Left ventricle myocardium inferior (tissue), 1 donor: ENCODE data around the gene BTN2A1. TPM values are rescaled to one million over a fixed set of nuclear protein-coding genes. Genes with fewer than 3 reads are reported as not detected.
"Not testable (repeated sequence)": the region's sequence is repeated elsewhere in the genome, so short reads cannot be mapped to it uniquely, and the experiment has no call there.

Experiments
- DNase-seq: peaks from one replicate; pipeline ENCODE4 v3.0.0-alpha.2; 2020
- H3K27ac ChIP-seq: fragments of 200-600 bp; replicated peaks from 2 replicates; pipeline ENCODE4 v1.8.0; 2021
- H3K27me3 ChIP-seq: fragments of 200-600 bp; 2 replicates; pipeline ENCODE4 v1.8.0; 2021; ENCODE audit warnings: low read depth
- H3K36me3 ChIP-seq: fragments of 200-600 bp; 2 replicates; pipeline ENCODE4 v1.8.0; 2021
- H3K4me1 ChIP-seq: fragments of 200-600 bp; 2 replicates; pipeline ENCODE4 v1.8.0; 2021
- H3K4me3 ChIP-seq: fragments of 200-600 bp; 2 replicates; pipeline ENCODE4 v1.8.0; 2021; ENCODE audit warnings: mild to moderate bottlenecking, moderate library complexity
- H3K9me3 ChIP-seq: fragments of 200-600 bp; replicated peaks from 2 replicates; pipeline ENCODE4 v1.8.0; 2021
- CTCF ChIP-seq: fragments of 200-600 bp; IDR thresholded peaks from 2 replicates; pipeline ENCODE4 v1.8.0; 2021; ENCODE audit warnings: antibody characterized with exemption, mild to moderate bottlenecking, borderline replicate concordance
- intact Hi-C: fragments of 100-400 bp; cut with micrococcal nuclease; formaldehyde crosslinking; loops from one replicate; pipeline ENCODE4 v1.11.0; 2022
- total RNA-seq: library from RNA; stranded (reverse); fragmentation: NEBNext Ultra II Directional; extraction: Animal tissue kit (Norgen Biotek cat#: 25700); gene quantifications from one replicate; pipeline ENCODE4 v1.2.1, GENCODE V29; 2021
- donor health status: DM: no; HTN: yes; CAD: no; lungs with severe emphysema.

BTN2A1 gene
- total RNA-seq, 1 donor from 2014 or later, result 16.0 TPM

- Histone ChIP-seq H3K27me3 (no peaks in the 10 kb centered on the region), H3K4me1 (peaks cover 34% of the 10 kb centered on the region), H3K4me3 (no peak overlapping the region), H3K27ac (no peak overlapping the region), H3K9me3 (no peaks in the 10 kb centered on the region), H3K36me3 (peaks cover 47% of the 10 kb centered on the region)
- TF ChIP-seq CTCF, result no peak
- DNase-seq, result no peak
- intact Hi-C loops, result no loop called here
Measured at GRCh38 chr6:26428206-26428605, 29.5 kb upstream of the BTN2A1 start.

DNA sequence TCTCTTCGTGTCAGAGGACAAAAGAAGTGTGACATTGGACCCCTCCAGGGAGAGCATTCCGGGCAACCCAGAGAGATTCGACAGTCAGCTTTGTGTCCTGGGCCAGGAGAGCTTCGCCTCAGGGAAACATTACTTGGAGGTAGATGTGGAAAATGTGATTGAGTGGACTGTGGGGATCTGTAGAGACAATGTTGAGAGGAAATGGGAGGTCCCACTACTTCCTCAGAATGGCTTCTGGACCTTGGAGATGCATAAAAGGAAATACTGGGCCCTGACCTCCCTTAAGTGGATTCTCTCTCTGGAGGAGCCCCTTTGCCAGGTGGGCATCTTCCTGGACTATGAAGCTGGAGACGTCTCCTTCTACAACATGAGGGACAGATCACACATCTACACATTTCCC is 27.0 kb upstream of the BTN2A1 start:
- Histone ChIP-seq H3K27me3 (no peaks in the 10 kb centered on the region), H3K4me1 (peaks cover 17% of the 10 kb centered on the region), H3K36me3 (peaks cover 41% of the 10 kb centered on the region), H3K27ac (peak overlapping the region; percentile 54), H3K4me3 (no peak overlapping the region), H3K9me3 (peaks cover 13% of the 10 kb centered on the region)
- TF ChIP-seq CTCF, result no peak
- intact Hi-C loops, result no loop called here
- no peak for DNase-seq

DNA sequence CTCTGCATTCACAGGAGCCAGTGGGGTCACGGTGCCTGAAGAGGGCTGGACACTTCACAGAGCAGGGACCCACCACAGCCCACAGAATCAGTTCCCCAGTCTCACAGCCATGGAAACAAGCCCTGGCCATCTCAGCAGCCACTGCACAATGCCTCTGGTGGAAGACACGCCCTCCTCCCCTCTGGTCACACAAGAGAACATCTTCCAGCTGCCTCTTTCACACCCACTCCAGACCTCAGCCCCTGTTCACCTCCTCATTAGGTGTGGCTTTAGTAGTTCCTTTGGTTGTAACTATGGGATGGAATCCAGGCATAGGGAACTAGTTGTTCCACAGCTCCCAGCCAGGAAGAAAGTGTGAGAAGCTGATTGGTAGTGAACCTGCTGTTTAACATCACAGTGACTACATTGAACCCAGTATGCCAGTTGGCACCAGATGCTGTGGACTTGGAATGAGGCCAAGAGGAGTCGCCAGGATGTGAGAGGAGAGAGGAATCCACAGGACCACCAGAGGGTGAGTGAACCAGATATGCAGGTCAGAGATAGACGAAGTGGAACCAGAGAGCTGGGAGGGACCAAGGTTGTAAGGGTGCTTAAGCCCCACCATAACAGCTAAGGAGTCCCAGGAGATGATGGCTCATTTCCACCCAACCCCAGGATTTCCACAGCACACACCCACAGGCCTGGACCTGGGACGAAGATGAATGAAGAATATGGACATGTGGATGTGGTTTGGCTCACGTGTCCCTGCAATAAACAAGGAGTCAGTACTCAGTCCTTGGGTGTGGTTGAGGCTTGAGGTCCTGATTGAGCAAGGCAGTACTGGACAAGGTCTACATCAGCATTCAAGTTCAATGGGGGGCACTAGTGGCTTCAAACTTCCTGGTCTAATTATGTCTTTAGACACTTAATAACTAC is 26.2 kb upstream of the BTN2A1 start:
- Histone ChIP-seq H3K27me3 (no peaks in the 10 kb centered on the region), H3K9me3 (peaks cover 13% of the 10 kb centered on the region), H3K36me3 (peaks cover 33% of the 10 kb centered on the region), H3K27ac (peak overlapping the region; percentile 54), H3K4me3 (no peak overlapping the region), H3K4me1 (peaks cover 17% of the 10 kb centered on the region)
- no peak for TF ChIP-seq CTCF
- intact Hi-C loops, result no loop called here
- no peak for DNase-seq

DNA sequence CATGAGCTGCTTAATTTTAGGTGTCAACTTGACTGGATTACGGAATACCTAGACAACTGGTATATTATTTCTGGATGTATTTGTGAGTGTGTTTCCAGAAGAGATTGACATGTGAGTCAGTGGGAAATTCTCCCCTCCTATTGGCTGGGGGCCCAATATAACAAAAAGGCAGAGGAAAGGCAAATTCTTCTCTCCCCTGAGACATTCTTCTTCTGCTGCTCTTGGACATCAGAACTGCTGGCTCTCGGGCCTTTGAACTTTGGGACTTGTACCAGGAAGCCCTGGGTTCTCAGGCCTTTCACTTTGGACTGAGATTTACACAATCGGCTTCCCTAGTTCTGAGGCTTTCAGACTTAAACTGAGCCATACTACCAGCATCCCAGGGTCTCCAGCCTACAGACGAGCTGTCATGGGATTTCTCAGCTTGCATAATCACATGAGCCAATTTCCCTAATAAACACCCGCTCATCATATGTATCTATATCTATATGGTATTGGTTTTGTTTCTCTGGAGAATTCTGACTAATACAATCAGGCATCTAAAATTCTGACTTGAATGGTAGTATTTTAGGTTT is 25.0 kb upstream of the BTN2A1 start:
- Histone ChIP-seq H3K36me3 (peaks cover 21% of the 10 kb centered on the region), H3K4me1 (peaks cover 17% of the 10 kb centered on the region), H3K27ac (peak overlapping the region; percentile 41), H3K4me3 (no peak overlapping the region), H3K9me3 (peaks cover 13% of the 10 kb centered on the region), H3K27me3 (no peaks in the 10 kb centered on the region)
- TF ChIP-seq CTCF, result no peak
- no peak for DNase-seq
- intact Hi-C loops, result no loop called here

GRCh38 chr6:26433680-26434079 is 24.1 kb upstream of the BTN2A1 start:
- DNase-seq, intact Hi-C loops, H3K27me3 ChIP-seq, H3K4me3 ChIP-seq, H3K27ac ChIP-seq: not testable (repeated sequence)
- H3K36me3 ChIP-seq, result peaks cover 13% of the 10 kb centered on the region
- H3K4me1 ChIP-seq, result peaks cover 17% of the 10 kb centered on the region
- H3K9me3 ChIP-seq, result peaks cover 13% of the 10 kb centered on the region

DNA sequence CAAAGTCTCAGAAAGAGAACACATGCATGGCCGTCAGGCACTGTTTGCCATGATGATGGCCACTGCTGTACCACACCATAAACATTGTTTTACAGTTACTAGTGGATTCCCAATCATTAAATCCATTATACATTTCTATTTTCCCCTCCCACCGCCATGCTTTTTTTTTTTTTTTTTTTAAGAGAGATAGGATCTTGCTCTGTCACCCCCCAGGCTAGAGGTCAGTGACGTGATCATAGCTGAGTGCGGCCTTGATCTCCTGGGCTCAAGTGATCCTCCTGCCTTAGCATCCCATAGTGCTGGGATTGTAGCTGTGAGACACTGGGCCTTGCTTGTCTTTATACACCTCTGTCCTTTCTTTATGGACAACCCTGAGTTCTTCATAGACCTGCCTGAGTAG is 21.7 kb upstream of the BTN2A1 start:
- H3K4me3 ChIP-seq, result no peak overlapping the region
- TF ChIP-seq CTCF, result no peak
- H3K27ac ChIP-seq, result no peak overlapping the region
- intact Hi-C loops, result no loop called here
- peaks cover 13% of the 10 kb centered on the region for H3K9me3 ChIP-seq
- DNase-seq, result no peak
- H3K27me3 ChIP-seq, result no peaks in the 10 kb centered on the region
- H3K36me3 ChIP-seq, result no peaks in the 10 kb centered on the region
- H3K4me1 ChIP-seq, result peaks cover 23% of the 10 kb centered on the region
